ENCODE data around the gene LRRC27. TPM values are rescaled to one million over a fixed set of nuclear protein-coding genes. Genes with fewer than 3 reads are reported as not detected.

LRRC27 gene
- total RNA-seq, 1 experiment from 2014 or later = 3.8 TPM

- Histone ChIP-seq H3K27me3 (replicated peaks) (no peaks in the 10 kb centered on the region), H3K27ac (no peak overlapping the region), H3K36me3 (no peaks in the 10 kb centered on the region), H3K4me3 (no peak overlapping the region), H3K4me1 (replicated peaks) (no peaks in the 10 kb centered on the region), H3K9me3 (replicated peaks) (no peaks in the 10 kb centered on the region)
- DNase-seq (ENCODE audit: low read depth in 1 of 2, low spot score in 2 of 2) = no peak
Observed at GRCh38 chr10:132413226-132414205, 81.5 kb downstream of the LRRC27 start.

- Histone ChIP-seq H3K36me3 (no peaks in the 10 kb centered on the region), H3K27ac (no peak overlapping the region), H3K4me3 (no peak overlapping the region), H3K27me3 (replicated peaks) (no peaks in the 10 kb centered on the region), H3K4me1 (replicated peaks) (no peaks in the 10 kb centered on the region), H3K9me3 (replicated peaks) (no peaks in the 10 kb centered on the region)
- no peak for DNase-seq (ENCODE audit: low read depth in 1 of 2, low spot score in 2 of 2)
Observed at GRCh38 chr10:132414402-132415016, 82.5 kb downstream of the LRRC27 start.

GRCh38 chr10:132415255-132415654, 83.3 kb downstream of the LRRC27 start:
- no peaks in the 10 kb centered on the region for H3K36me3 ChIP-seq
- no peak overlapping the region for H3K4me3 ChIP-seq
- H3K4me1 ChIP-seq (replicated peaks) = no peaks in the 10 kb centered on the region
- no peaks in the 10 kb centered on the region for H3K9me3 ChIP-seq (replicated peaks)
- DNase-seq (ENCODE audit: low read depth in 1 of 2, low spot score in 2 of 2) = no peak
- H3K27ac ChIP-seq = no peak overlapping the region
- H3K27me3 ChIP-seq (replicated peaks) = no peaks in the 10 kb centered on the region

GRCh38 chr10:132415956-132416355, 84.0 kb downstream of the LRRC27 start:
- no peaks in the 10 kb centered on the region for H3K27me3 ChIP-seq (replicated peaks)
- no peaks in the 10 kb centered on the region for H3K4me1 ChIP-seq (replicated peaks)
- DNase-seq (ENCODE audit: low read depth in 1 of 2, low spot score in 2 of 2) = no peak
- no peak overlapping the region for H3K27ac ChIP-seq
- no peak overlapping the region for H3K4me3 ChIP-seq
- H3K9me3 ChIP-seq (replicated peaks) = no peaks in the 10 kb centered on the region
- no peaks in the 10 kb centered on the region for H3K36me3 ChIP-seq

GRCh38 chr10:132416566-132417256, 84.7 kb downstream of the LRRC27 start:
- Histone ChIP-seq H3K36me3 (no peaks in the 10 kb centered on the region), H3K4me1 (replicated peaks) (peaks cover 5% of the 10 kb centered on the region), H3K27me3 (replicated peaks) (no peaks in the 10 kb centered on the region), H3K9me3 (replicated peaks) (no peaks in the 10 kb centered on the region), H3K27ac (no peak overlapping the region), H3K4me3 (no peak overlapping the region)
- no peak for DNase-seq (ENCODE audit: low read depth in 1 of 2, low spot score in 2 of 2)

- Histone ChIP-seq H3K4me1 (replicated peaks) (peaks cover 6% of the 10 kb centered on the region), H3K4me3 (no peak overlapping the region), H3K36me3 (no peaks in the 10 kb centered on the region), H3K27ac (no peak overlapping the region), H3K9me3 (replicated peaks) (no peaks in the 10 kb centered on the region), H3K27me3 (replicated peaks) (no peaks in the 10 kb centered on the region)
- DNase-seq (ENCODE audit: low read depth in 1 of 2, low spot score in 2 of 2) = no peak
Observed at GRCh38 chr10:132417257-132417910, 85.4 kb downstream of the LRRC27 start.

GRCh38 chr10:132417957-132418441, 86.0 kb downstream of the LRRC27 start:
- H3K9me3 ChIP-seq (replicated peaks) = no peaks in the 10 kb centered on the region
- H3K4me3 ChIP-seq = no peak overlapping the region
- no peaks in the 10 kb centered on the region for H3K27me3 ChIP-seq (replicated peaks)
- no peaks in the 10 kb centered on the region for H3K36me3 ChIP-seq
- peaks cover 6% of the 10 kb centered on the region for H3K4me1 ChIP-seq (replicated peaks)
- no peak for DNase-seq (ENCODE audit: low read depth in 1 of 2, low spot score in 2 of 2)
- H3K27ac ChIP-seq = no peak overlapping the region

- Histone ChIP-seq H3K9me3 (replicated peaks) (no peaks in the 10 kb centered on the region), H3K4me1 (replicated peaks) (peaks cover 6% of the 10 kb centered on the region), H3K4me3 (no peak overlapping the region), H3K36me3 (no peaks in the 10 kb centered on the region), H3K27ac (no peak overlapping the region), H3K27me3 (replicated peaks) (no peaks in the 10 kb centered on the region)
- no peak for DNase-seq (ENCODE audit: low read depth in 1 of 2, low spot score in 2 of 2)
Observed at GRCh38 chr10:132418527-132419416, 86.8 kb downstream of the LRRC27 start.

- H3K27ac ChIP-seq = no peak overlapping the region
- H3K36me3 ChIP-seq = no peaks in the 10 kb centered on the region
- no peak for DNase-seq (ENCODE audit: low read depth in 1 of 2, low spot score in 2 of 2)
- H3K9me3 ChIP-seq (replicated peaks) = no peaks in the 10 kb centered on the region
- H3K27me3 ChIP-seq (replicated peaks) = no peaks in the 10 kb centered on the region
- H3K4me3 ChIP-seq = no peak overlapping the region
- H3K4me1 ChIP-seq (replicated peaks) = peaks cover 6% of the 10 kb centered on the region
Observed at GRCh38 chr10:132419538-132420468, 87.8 kb downstream of the LRRC27 start.

GRCh38 chr10:132420469-132420980, 88.5 kb downstream of the LRRC27 start:
- peaks cover 6% of the 10 kb centered on the region for H3K4me1 ChIP-seq (replicated peaks)
- H3K36me3 ChIP-seq = no peaks in the 10 kb centered on the region
- no peak overlapping the region for H3K27ac ChIP-seq
- H3K9me3 ChIP-seq (replicated peaks) = no peaks in the 10 kb centered on the region
- no peaks in the 10 kb centered on the region for H3K27me3 ChIP-seq (replicated peaks)
- no peak for DNase-seq (ENCODE audit: low read depth in 1 of 2, low spot score in 2 of 2)
- H3K4me3 ChIP-seq = no peak overlapping the region

GRCh38 chr10:132420981-132421846, 89.2 kb downstream of the LRRC27 start:
- no peak overlapping the region for H3K4me3 ChIP-seq

More at GRCh38 chr10:132420981-132421846, 89.2 kb downstream of the LRRC27 start:
- DNase-seq (ENCODE audit: low read depth in 1 of 2, low spot score in 2 of 2) = no peak
- no peaks in the 10 kb centered on the region for H3K9me3 ChIP-seq (replicated peaks)
- no peaks in the 10 kb centered on the region for H3K27me3 ChIP-seq (replicated peaks)
- peaks cover 6% of the 10 kb centered on the region for H3K4me1 ChIP-seq (replicated peaks)
- no peak overlapping the region for H3K27ac ChIP-seq
- no peaks in the 10 kb centered on the region for H3K36me3 ChIP-seq

Measured in SJSA1 (cell line).